SJCRH30 (cell line): ENCODE measurements around the gene MTA1. TPM values are rescaled to one million over a fixed set of nuclear protein-coding genes. Genes with fewer than 3 reads are reported as not detected.

Experiments used
- DNase-seq, 2 experiments: peaks; one replicate each; pipeline ENCODE4 v3.0.0-alpha.2; 2015 to 2020
- H3K27ac ChIP-seq: fragments of 250-450 bp; sonication (Bioruptor Pico); 2 replicates; pipeline ENCODE4 v1.5.1; 2020; ENCODE audit warnings: mild to moderate bottlenecking, moderate library complexity
- H3K27me3 ChIP-seq: fragments of 250-450 bp; sonication (Bioruptor Pico); 2 replicates; pipeline ENCODE4 v1.5.1; 2020; ENCODE audit warnings: mild to moderate bottlenecking, moderate library complexity
- H3K36me3 ChIP-seq: fragments of 250-450 bp; sonication (Bioruptor Pico); 2 replicates; pipeline ENCODE4 v1.5.1; 2020; ENCODE audit warnings: mild to moderate bottlenecking, moderate library complexity
- H3K4me1 ChIP-seq: fragments of 250-450 bp; sonication (Bioruptor Pico); 2 replicates; pipeline ENCODE4 v1.5.1; 2020; ENCODE audit warnings: mild to moderate bottlenecking, moderate library complexity
- H3K4me3 ChIP-seq: fragments of 250-450 bp; sonication (Bioruptor Pico); 2 replicates; pipeline ENCODE4 v1.5.1; 2020; ENCODE audit warnings: mild to moderate bottlenecking, moderate library complexity
- H3K9me3 ChIP-seq: fragments of 250-450 bp; sonication (Bioruptor Pico); replicated peaks from 2 replicates; pipeline ENCODE4 v1.5.1; 2020; ENCODE audit warnings: mild to moderate bottlenecking, moderate library complexity
- total RNA-seq: library from RNA; depleted of rRNA; stranded (reverse); fragments of >200 nt; shearing (Covaris generic); gene quantifications from 2 replicates; pipeline ENCODE4 v1.2.3, GENCODE V29; 2014

Gene MTA1
- total RNA-seq, 1 experiment from 2014 or later, result 117 TPM

- Histone ChIP-seq H3K4me1 (no peaks in the 10 kb centered on the region), H3K27me3 (no peaks in the 10 kb centered on the region), H3K4me3 (no peak overlapping the region), H3K36me3 (peaks cover 58% of the 10 kb centered on the region), H3K9me3 (0 out of 2 replicates have a peak, but pooled peaks cover 3% of the 10 kb centered on the region), H3K27ac (no peak overlapping the region)
- no peak for DNase-seq
Observed at GRCh38 chr14:105433161-105433605, 13.6 kb downstream of the MTA1 start.

- Histone ChIP-seq H3K9me3 (no peaks in the 10 kb centered on the region), H3K4me1 (no peaks in the 10 kb centered on the region), H3K36me3 (peaks cover 52% of the 10 kb centered on the region), H3K27ac (no peak overlapping the region), H3K4me3 (no peak overlapping the region), H3K27me3 (no peaks in the 10 kb centered on the region)
- DNase-seq, result no peak
Observed at GRCh38 chr14:105436402-105436801, 16.8 kb downstream of the MTA1 start.

- no peak for DNase-seq
- Histone ChIP-seq H3K9me3 (no peaks in the 10 kb centered on the region), H3K27me3 (no peaks in the 10 kb centered on the region), H3K27ac (no peak overlapping the region), H3K4me1 (no peaks in the 10 kb centered on the region), H3K4me3 (no peak overlapping the region), H3K36me3 (peaks cover 52% of the 10 kb centered on the region)
Observed at GRCh38 chr14:105436891-105437722, 17.5 kb downstream of the MTA1 start.

- H3K9me3 ChIP-seq, result no peaks in the 10 kb centered on the region
- H3K27ac ChIP-seq, result no peak overlapping the region
- peaks cover 51% of the 10 kb centered on the region for H3K36me3 ChIP-seq
- H3K4me1 ChIP-seq, result no peaks in the 10 kb centered on the region
- no peak overlapping the region for H3K4me3 ChIP-seq
- no peaks in the 10 kb centered on the region for H3K27me3 ChIP-seq
- no peak for DNase-seq
Observed at GRCh38 chr14:105437723-105438500, 18.3 kb downstream of the MTA1 start.

DNA sequence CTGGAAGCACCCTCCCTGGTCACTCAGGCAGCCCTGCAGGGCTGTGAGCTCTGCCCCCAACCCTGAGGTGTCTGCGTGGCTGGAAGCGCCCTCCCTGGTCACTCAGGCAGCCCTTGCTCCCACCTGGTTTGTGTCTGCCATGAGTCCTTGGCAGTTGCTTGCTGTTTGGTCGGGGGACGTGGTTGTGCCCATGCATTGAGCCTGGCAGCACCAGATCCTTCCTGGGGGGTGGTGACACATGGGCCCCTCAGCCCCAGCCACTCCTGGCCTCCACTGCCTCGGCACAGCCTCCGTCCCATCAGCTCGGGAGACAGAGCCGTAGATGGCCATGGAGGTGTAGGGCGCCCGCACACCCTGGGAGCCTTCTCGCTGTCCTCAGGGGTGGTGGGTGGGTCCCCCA, 19.6 kb downstream of the MTA1 start:
- no peaks in the 10 kb centered on the region for H3K27me3 ChIP-seq
- H3K4me1 ChIP-seq, result no peaks in the 10 kb centered on the region
- H3K27ac ChIP-seq, result no peak overlapping the region
- no peak for DNase-seq
- H3K9me3 ChIP-seq, result no peaks in the 10 kb centered on the region
- no peak overlapping the region for H3K4me3 ChIP-seq
- peaks cover 48% of the 10 kb centered on the region for H3K36me3 ChIP-seq

- H3K27ac ChIP-seq, result no peak overlapping the region
- H3K4me3 ChIP-seq, result no peak overlapping the region
- no peaks in the 10 kb centered on the region for H3K9me3 ChIP-seq
- H3K36me3 ChIP-seq, result peaks cover 48% of the 10 kb centered on the region
- H3K4me1 ChIP-seq, result no peaks in the 10 kb centered on the region
- DNase-seq, result no peak
- H3K27me3 ChIP-seq, result no peaks in the 10 kb centered on the region
Observed at GRCh38 chr14:105439710-105440553, 20.3 kb downstream of the MTA1 start.

DNA sequence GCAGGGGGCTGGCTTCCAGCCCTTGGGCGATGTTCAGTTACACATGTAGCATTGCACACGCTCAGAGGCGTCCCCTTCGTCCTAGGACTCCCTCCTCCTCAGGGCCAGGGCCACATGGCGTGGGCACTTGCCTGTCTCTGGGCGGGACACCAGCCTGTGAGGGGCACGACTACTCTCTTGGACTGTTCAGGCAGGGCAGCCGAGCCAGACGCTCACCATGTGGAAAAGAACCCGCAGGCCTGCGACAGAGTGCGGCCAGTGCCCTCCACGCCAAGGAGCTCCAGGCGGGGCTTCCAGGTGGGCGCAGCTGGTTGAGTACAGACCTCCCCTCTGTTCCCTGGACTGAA, 20.9 kb downstream of the MTA1 start:
- Histone ChIP-seq H3K9me3 (no peaks in the 10 kb centered on the region), H3K36me3 (peaks cover 46% of the 10 kb centered on the region), H3K4me1 (no peaks in the 10 kb centered on the region), H3K27ac (no peak overlapping the region), H3K4me3 (no peak overlapping the region), H3K27me3 (no peaks in the 10 kb centered on the region)
- DNase-seq, result no peak

DNA sequence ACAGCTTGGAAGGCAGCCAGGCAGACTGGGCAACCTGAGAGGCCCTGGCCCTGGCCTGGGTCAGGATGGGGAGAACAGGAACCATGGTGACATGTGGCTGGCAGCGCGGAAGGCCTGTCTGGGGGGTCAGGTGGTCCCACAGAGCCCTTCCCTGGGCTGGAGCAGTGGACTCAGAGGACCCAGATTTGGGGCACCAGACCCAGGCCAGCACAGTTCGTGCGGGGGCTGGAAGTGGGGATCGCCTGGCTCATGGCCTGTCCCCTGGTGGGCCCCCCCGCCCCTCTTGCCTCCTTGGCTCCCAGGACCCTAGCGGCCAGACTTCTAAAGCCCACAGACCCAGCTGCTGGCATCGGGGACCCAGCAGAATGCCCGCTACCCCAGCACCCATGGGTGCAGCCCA, 21.4 kb downstream of the MTA1 start:
- no peak for DNase-seq
- Histone ChIP-seq H3K4me3 (no peak overlapping the region), H3K27me3 (no peaks in the 10 kb centered on the region), H3K4me1 (no peaks in the 10 kb centered on the region), H3K9me3 (no peaks in the 10 kb centered on the region), H3K36me3 (peaks cover 44% of the 10 kb centered on the region), H3K27ac (no peak overlapping the region)

DNA sequence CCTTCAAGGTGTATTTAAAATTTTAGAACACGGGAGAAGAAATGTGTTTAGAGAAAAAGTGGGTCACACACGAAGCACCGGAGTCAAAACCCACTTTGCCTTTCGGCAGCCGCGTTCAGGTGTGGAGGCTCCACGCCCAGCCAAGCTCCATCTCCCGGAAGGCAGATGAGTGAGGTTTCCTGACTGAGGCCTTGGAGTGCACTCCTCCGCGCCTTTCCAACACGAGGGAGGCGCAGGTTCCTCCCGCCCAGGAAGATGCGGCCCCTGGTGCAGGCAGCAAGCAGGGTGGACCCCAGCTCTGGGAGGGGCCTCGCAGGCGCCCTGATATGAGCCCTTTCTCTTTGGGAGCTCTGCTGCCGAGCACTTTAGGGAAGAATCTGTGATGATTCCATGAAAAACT, 22.5 kb downstream of the MTA1 start:
- no peak overlapping the region for H3K27ac ChIP-seq

DNA sequence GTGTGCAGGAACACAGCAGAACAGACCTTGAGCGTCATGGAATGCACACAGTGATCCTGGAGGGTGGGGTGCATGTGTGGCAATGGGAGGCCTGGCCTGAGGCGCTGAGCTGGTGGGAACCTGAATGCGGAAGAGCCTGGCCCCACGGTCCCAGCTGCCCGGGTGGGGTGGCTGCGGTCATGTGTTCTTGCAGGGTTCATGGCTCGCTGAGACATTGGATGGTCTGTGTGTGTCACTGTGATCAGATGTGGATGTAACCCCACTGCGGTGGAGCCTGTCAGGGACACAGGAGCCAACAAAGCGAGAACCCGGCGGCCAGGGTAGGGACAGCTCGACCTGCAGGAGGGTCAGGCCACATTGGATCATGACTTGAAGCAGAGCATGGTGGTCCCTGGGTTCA, 23.2 kb downstream of the MTA1 start:
- no peak for DNase-seq
- Histone ChIP-seq H3K27ac (no peak overlapping the region), H3K27me3 (no peaks in the 10 kb centered on the region), H3K4me3 (no peak overlapping the region), H3K36me3 (peaks cover 39% of the 10 kb centered on the region), H3K9me3 (no peaks in the 10 kb centered on the region), H3K4me1 (peaks cover 14% of the 10 kb centered on the region)

More for the DNA sequence above, 22.5 kb downstream of the MTA1 start:
- no peaks in the 10 kb centered on the region for H3K27me3 ChIP-seq
- H3K4me1 ChIP-seq, result peaks cover 7% of the 10 kb centered on the region
- H3K9me3 ChIP-seq, result no peaks in the 10 kb centered on the region
- no peak for DNase-seq
- peaks cover 39% of the 10 kb centered on the region for H3K36me3 ChIP-seq
- H3K4me3 ChIP-seq, result no peak overlapping the region

DNA sequence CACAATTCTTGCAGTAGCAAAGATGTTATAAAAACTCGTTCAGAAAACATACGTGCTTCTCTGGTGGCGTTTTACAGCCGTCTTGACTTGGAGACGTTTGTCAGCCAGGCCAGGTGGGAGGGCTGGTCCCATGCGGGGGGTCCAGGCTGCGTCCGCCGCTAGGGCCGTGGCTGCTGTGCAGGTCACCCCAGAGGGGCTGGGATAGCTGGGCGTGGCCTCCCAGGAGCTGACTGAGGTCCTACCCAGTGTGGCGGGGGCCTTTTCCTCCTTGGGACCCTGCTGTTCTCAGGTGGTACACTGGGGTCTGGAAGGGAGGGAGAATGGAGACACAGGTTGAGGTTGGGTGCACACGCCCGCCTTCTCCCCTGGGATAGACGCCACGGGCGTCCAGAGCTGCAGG, 25.2 kb downstream of the MTA1 start:
- Histone ChIP-seq H3K27ac (no peak overlapping the region), H3K9me3 (no peaks in the 10 kb centered on the region), H3K4me3 (no peak overlapping the region), H3K36me3 (peaks cover 37% of the 10 kb centered on the region), H3K4me1 (peaks cover 21% of the 10 kb centered on the region), H3K27me3 (no peaks in the 10 kb centered on the region)
- no peak for DNase-seq

GRCh38 chr14:105445290-105445689, 25.7 kb downstream of the MTA1 start:
- peaks cover 40% of the 10 kb centered on the region for H3K36me3 ChIP-seq

DNA sequence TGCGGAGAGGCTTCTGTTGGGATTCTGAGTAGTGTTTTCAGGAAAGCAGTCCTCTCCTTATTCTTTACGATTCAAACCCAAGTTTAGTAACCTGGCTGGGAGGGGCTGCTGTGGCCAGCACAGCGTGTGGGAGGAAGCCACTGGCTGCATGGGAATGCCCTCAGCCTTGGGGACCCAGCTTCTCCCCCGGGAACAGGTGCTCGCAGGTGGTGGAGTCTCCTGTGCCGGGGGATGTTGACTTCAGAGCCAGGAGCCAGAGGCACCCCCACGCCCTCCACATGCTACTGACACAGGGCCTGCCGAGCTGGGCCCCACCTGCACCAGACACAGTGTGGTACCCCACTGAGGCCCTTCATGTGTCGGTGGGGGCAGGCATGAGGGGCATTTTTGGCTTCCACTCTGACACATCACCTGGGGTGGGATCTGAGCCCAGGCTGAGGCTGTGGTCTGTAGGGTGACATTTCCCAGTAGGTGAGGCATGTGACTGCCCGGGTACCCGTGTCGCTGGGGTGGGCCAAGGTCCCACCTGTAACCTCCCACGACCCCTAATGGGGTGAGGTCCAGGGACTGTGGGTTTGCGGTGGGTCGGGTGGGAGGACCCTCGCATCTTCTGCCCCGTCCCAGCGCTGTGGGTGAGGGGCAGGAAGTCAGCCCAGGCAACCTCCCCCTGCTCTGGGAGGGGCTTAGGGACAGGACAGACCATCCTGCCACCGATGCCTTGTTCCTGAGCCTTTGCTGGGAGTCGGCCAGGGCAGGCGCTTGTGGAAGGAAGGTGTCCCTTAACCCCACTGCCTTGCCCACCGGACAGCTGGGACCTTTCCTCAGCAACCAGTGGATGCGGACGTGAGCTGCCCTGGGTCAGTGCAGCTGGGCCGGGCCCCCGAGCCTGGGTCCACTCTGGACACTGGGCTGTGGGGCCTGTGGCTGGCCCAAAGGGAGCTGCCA, 26.5 kb downstream of the MTA1 start:
- peaks cover 21% of the 10 kb centered on the region for H3K4me1 ChIP-seq
- DNase-seq, result no peak
- no peak overlapping the region for H3K27ac ChIP-seq
- H3K36me3 ChIP-seq, result peaks cover 35% of the 10 kb centered on the region
- H3K4me3 ChIP-seq, result no peak overlapping the region
- H3K9me3 ChIP-seq, result no peaks in the 10 kb centered on the region
- H3K27me3 ChIP-seq, result no peaks in the 10 kb centered on the region

More at GRCh38 chr14:105445290-105445689, 25.7 kb downstream of the MTA1 start:
- no peak for DNase-seq
- H3K4me3 ChIP-seq, result no peak overlapping the region
- H3K27ac ChIP-seq, result no peak overlapping the region
- H3K9me3 ChIP-seq, result no peaks in the 10 kb centered on the region
- H3K27me3 ChIP-seq, result no peaks in the 10 kb centered on the region
- peaks cover 21% of the 10 kb centered on the region for H3K4me1 ChIP-seq

DNA sequence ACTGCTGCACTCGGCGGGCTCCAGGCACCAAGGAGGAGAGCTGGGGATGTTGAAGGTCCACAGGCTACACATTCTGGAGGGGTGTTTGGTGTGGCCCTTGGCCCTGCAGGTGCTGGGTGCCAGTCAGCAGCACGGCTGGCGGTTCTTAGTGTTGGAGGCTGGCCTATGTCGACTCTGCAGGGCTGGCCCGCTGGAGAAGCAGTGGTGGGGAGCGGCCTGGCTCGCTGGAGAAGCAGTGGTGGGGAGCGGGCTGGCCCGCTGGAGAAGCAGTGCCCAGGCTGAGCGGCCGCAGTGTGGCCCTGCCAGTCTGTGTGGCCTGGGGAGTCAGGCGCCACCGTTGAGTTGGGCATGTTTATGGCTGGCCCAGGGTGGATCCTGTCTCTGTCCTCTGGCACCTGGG, 27.3 kb downstream of the MTA1 start:
- peaks cover 34% of the 10 kb centered on the region for H3K36me3 ChIP-seq
- H3K27ac ChIP-seq, result peak overlapping the region; percentile 1; the same call in 1 of the 2 replicates
- H3K9me3 ChIP-seq, result no peaks in the 10 kb centered on the region
- peaks cover 21% of the 10 kb centered on the region for H3K4me1 ChIP-seq
- no peaks in the 10 kb centered on the region for H3K27me3 ChIP-seq
- DNase-seq, result no peak
- no peak overlapping the region for H3K4me3 ChIP-seq
